NCI-H2081 treated with DMSO at 0.1 percent for 48 hours (cell line): ENCODE measurements around the gene SEC16A.

Experiments used
- DNase-seq: peaks from one replicate; lab custom pipeline; 2025; lab: John Stamatoyannopoulos, UW

Gene SEC16A

DNA sequence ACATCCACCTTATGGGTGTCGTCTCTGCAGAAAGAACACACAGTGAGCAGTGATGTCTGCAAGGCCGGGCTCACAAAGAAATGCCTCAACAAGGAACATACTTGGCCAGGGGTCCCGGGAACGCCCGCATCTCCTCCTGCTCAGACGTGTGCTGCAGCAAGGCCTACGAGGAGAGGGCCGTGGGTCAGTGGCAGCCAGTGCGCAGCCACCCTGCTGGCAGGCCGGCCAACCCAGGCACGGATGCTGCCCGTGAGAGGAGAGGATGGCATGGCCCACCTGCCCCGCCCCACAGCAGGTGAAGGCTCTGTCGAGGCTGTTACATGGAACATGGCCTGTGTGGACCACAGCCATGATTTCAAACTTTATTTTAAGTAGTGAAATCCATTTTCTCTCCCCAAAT is 19.3 kb downstream of the SEC16A start:
- DNase-seq, result no peak

DNA sequence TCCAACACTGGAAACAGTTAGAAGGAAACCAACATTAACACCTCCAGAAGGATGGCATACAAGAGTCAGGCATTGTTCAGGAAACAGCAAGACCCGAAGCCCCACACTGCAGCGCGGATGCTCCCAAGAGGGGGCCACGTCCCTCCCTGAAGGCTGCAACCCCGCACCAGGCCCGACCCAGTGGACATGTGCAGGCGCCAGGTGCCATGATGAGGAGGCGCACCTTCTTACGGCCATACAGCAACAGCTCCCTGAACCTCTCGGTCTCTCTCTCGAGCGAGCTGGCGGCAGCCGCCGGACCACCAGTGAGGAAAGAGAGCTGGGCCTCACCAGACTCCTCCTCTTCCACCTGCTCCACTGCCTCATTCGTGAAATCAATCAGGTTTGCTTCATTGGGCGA is 20.2 kb downstream of the SEC16A start:
- DNase-seq, result no peak

DNA sequence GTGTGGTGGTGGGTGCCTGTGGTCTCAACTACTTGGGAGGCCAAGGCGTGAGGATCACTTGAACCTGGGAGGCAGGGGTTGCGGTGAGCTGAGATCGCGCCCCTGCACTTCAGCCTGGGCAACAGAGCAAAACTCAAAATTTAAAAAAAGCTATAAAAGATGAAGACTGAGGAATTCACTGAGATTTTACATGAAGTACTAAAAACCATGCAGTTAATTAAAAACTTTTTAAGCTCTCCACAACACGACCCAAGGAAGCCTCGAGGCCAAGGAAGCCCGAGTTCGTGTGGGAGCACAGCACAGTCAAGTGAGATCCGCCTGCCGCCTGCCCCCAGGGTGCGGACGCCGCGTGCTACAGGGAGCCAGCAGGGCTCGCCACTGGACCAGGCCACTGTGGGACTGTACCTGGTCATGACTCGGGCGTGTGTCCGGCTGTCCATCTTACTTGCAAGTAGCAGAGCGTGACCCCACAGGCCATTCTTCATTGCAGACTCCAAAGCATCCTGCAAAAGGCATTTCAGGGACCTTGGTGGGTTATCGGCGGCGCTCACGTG is 22.0 kb downstream of the SEC16A start:
- DNase-seq, result no peak

DNA sequence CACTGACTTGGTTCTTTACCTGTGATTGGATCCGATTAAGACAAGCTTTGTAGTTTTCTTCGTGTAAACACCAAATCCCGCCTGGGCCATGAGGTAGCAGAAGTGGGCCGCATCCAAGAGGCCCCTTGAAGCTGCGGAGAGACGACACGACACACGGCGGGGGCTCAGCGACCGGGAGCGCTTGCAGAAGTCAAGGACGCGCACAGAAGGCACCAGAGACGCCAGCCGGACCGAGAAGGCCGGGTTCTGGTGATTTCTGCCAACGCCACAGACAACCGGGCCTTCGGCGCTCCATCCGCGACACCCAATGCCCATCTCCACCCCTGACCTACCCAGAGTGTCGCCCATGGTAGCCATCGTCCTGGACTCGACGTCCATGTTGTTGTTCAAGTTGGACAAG is 23.4 kb downstream of the SEC16A start:
- DNase-seq, result no peak

DNA sequence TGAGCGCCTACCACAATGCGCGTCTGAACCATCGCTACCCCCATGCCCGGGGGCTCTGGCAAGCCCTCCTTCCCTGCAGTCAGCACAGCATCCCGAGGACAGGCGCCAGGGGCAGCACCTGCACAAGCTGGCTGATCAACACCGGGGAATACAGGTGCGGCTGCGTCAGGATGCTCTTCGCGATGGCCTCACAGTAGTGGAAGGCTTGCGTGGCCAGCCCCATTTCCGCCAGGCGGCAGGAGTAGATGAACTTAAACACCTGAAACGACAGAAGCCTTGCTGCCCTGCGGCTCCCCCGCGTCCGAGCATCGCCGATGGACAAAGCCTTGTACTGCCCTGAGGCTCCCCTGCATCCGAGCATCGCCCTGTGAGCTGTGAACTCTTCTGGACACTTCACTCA is 25.5 kb downstream of the SEC16A start:
- no peak for DNase-seq

DNA sequence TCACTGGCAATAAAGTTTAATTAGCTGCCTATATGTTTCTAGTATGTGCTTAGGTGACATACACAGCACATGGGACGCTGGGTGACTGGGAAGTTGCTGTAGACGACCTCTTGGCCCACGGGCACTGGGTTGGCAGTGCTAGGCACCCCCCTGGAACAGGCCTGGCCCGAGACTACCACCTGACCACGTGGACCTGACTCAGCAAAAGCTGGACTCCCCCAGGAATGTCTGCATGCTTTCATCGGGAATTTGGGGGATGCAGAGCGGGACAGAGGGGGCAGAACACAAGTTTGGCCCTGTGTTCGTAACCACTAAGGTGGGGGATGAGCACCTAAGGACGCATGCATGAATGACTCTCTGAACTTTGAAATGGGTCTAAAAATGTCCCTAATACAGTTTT is 26.6 kb downstream of the SEC16A start:
- no peak for DNase-seq

DNA sequence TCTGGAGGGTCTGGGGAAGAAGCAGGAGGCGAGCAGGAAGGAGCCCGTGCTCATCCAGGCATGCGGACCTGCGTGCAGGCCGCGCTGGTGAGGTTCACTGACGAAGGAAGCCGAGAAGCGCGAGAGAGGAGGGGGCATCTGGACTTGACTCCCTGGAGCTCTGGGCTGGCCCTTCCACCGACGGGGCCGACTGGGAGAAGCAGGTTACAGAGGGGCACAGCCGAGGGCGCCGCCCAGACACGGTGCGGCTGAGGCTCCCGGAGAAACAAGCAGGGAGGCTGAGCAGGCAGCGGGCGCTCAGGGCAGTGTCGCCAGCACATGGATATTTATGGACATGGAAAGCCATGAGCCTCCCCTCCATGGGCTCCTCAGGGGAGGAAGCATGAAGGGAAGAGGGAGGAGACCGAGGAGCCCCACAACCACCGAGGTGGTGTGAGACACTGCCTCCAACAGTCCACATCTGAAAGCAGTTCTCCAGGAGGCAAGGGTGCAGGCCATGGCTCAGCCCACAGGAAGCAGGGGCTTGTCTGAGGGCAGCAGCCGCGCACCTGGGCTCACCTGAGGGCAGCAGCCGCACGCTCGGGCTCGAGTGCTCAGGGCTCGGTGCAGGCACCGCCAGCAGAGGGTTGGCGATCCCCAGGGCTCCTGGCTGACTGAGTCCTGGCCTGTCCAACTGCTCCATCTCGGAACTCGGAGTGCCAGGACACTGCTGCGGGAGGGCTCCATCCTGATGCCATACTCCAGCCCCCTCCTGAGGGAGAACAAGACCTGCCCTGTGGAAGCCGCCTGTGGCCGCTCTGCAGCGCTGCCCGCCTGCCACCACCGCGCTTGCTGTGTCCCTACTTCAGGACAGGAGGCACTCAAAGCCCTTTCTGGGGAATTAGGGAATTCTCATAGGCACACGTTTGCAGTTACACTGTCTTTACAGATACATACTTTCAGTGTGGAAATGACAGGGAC is 27.5 kb downstream of the SEC16A start:
- DNase-seq, result no peak

- no peak for DNase-seq
Measured at GRCh38 chr9:136454026-136454796, 28.6 kb downstream of the SEC16A start.

DNA sequence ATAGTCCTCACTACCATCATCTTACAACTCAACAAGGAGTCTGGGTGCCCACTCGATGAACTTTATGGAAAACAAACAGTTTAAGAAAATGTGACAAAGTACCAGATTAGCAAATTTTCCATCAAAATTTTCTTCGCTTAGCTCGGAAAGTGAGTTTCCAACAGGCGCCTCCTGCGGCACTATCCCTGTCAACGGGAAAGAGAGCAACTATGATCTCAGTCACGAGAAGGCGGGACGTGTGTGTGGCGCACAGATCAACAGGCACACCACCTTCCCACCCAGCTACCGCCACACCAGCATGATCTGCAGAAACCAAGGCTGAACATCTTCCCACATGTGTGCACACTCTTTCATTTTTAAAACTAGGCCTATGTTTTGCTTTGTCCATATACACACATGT is 29.5 kb downstream of the SEC16A start:
- no peak for DNase-seq

GRCh38 chr9:136451221-136451877 is 31.5 kb downstream of the SEC16A start:
- DNase-seq, result no peak

- no peak for DNase-seq
Measured at GRCh38 chr9:136448655-136449054, 34.2 kb downstream of the SEC16A start.

GRCh38 chr9:136447173-136447778 is 35.6 kb downstream of the SEC16A start:
- no peak for DNase-seq

DNA sequence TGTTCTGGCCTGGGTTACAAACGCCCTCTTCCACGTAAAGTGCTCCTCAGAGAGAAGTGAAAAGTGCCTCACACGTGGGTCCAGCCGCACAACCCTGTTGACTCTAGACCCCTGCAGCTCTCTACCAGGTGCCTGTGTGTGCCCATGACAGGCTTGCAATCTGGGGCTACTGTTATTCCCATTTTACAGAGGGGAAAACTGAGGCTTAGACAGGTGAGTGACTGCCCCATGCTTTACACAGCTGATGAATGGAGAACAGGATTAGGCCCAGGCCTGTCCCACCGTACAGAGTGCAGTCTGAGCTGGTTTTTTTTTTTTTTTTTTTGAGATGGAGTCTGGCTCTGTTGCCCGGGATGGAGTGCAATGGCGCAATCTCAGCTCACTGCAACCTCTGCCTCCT is 37.0 kb downstream of the SEC16A start:
- no peak for DNase-seq

- DNase-seq, result no peak
Measured at GRCh38 chr9:136444102-136444501, 38.7 kb downstream of the SEC16A start.

DNA sequence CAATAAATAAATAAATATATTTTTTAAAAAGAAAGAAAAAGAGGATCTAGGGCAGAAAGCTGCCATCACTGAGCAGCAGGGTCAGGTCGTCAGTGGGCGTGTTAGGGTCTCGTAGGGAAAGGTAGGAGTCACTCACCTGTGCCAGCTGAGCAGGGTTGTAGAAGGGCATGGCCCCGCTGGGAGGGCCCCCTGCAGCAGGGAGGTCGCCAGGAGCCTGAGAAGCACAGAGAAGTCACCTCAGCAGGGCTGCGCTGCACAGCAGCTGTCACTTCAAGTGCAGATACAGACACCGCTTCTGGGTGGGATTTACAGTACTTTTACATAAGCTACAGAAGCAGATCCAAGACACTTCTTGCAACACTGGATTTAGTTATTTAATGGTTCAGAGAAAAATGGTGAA is 39.2 kb downstream of the SEC16A start:
- no peak for DNase-seq

GRCh38 chr9:136443087-136443486 is 39.8 kb downstream of the SEC16A start:
- DNase-seq, result no peak

DNA sequence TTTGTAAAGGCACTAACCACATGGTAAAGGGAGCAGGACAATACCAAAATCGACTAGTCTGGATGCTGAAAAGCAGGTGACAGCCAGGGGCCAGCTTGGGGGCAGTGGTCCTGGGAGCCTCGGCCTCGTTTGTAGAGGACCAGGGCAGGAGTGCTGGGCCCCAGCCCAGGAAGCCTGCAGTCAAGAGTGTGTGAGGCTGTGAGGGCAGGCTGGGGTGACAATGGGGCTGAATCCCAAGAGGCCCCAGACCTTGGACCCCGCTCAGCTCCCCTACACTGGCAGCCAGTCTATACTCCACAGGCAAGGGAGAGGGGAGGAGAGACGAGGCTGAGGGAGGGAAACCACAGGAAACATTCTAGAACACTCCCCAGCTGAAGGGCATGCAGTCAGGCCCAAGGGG is 40.6 kb downstream of the SEC16A start:
- DNase-seq, result no peak

DNA sequence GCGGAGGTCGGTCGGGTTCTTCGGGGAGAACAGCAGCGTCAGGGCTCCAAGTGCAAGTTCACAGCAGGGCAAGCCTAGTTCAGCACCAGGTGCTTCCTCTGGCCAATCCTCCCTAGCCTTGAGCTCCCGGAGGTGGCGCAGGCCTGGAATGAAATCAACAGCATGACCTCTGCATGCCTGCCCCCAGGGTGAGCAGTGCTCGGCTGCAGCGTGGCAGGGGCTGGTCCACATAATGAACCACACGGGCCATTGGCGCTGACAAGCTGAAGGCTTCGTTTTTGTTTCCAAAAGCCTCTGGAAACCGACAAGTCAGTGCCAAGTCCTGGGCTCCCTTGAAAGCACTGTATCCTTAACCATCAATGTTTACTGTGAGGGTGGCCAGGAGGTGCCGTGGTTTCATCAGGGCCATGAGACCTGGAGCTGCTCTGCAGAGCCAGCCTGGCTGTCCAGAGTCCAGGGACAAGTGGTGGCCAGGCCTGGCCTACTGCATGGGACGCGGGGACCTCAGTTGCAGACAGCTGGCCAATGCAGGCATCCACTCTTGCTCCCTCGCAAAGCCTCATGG is 41.1 kb downstream of the SEC16A start:
- no peak for DNase-seq

- no peak for DNase-seq
Measured at GRCh38 chr9:136441191-136441680, 41.6 kb downstream of the SEC16A start.

- DNase-seq, result no peak
Measured at GRCh38 chr9:136439481-136440408, 43.1 kb downstream of the SEC16A start, which contains the start of gene INPP5E. INPP5E (minus strand) TSS chr9:136439845; CDS start chr9:136439419, 426 bp downstream.
